HG03342 (cell line): ENCODE results near the gene SHCBP1.
"Not testable (repeated sequence)": the region's sequence is repeated elsewhere in the genome, so short reads cannot be mapped to it uniquely, and the experiment has no call there.

ENCODE experiments used
- ATAC-seq: cut with Tn5 transposase; IDR thresholded peaks from one replicate; pipeline ENCODE4 v1.9.1; 2021; ENCODE audit warnings: mild to moderate bottlenecking, moderate library complexity; ENCODE audit not compliant: unreplicated experiment

Gene SHCBP1, protein sequence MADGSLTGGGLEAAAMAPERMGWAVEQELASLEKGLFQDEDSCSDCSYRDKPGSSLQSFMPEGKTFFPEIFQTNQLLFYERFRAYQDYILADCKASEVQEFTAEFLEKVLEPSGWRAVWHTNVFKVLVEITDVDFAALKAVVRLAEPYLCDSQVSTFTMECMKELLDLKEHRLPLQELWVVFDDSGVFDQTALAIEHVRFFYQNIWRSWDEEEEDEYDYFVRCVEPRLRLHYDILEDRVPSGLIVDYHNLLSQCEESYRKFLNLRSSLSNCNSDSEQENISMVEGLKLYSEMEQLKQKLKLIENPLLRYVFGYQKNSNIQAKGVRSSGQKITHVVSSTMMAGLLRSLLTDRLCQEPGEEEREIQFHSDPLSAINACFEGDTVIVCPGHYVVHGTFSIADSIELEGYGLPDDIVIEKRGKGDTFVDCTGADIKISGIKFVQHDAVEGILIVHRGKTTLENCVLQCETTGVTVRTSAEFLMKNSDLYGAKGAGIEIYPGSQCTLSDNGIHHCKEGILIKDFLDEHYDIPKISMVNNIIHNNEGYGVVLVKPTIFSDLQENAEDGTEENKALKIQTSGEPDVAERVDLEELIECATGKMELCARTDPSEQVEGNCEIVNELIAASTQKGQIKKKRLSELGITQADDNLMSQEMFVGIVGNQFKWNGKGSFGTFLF

DNA sequence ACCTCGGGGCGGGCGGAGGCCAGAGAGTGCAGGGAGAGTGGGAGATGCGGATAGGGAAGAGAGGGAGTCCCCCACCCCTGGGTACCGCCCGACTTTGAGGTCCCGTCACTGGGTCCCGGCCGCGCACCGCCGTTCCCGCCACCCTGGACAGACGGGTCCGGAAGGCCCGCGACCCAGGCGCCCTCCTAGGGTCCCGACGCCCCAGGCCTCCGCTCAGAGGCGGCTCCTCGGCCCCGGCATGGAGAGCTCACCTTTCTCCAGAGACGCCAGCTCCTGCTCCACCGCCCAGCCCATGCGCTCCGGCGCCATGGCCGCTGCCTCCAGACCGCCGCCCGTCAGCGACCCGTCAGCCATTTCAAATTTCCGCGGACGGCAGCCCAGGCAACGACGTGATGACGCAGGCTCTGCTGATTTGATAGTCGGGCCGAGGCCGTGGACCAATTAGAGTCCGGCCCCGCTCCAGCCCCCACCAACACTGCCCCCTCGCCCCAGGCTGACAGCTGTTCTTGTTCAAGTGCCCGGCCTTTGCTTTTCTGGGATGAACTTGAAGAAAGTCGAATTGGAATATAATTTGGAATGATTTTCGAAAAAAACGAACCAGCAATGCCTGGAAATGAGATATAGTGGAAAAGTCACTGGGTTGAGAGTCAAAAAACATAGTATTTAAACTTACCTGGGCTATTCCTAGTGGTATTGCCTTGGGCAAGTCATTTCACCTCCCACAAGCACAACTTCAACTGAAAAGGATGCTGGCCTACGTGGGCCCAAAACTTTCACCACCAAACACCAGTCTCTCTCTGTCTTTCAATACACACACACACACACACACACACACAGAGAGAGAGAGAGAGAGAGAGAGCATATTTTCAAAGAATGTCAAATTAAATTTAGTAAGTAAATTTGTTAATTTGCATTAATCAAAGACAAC lies at the start of gene SHCBP1:
TSS of gene SHCBP1 (minus strand) at position 374 of the 928 bp plus-strand sequence. CDS start at position 354, 20 bp downstream.
- peak; percentile 85 for ATAC-seq

DNA sequence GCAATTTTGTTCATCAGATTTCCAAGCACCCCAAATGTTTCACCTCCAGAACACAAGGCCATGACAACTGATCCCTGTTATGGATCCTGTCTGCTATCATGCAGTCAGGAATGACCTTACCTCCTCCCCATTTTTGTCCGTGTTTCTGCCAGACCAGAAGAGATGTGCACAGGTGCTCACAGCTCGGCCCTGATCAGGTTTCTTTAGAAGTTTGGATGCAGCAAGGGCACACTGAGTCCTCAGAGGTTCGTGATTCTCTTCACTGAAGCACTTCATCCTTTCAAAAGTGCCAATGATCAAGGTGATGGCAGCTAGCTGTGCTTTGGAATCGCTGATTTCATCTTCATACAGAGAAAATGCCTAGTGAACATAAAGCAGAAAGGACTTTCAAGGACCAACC lies 40.9 kb upstream of the SHCBP1 start:
- ATAC-seq: no peak

DNA sequence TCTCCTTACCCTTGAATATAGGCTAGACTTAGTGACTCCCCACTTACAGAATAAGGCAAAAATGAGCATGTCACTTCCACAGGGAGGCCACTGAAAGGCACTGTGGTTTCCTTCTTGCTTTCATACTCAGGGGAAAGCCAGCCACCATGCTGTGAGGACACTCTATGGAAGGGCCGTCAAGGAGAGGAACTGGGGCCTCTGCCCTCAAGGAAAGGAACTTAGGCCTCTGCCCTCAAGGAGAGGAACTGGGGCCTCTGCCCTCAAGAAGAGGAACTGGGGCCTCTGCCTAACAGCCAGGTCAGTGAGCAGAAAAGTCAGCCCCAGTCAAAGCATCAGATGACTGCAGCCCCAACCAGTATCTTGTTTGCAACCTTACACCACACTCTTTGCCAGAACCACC lies 37.7 kb upstream of the SHCBP1 start:
- ATAC-seq: peak; percentile 93

DNA sequence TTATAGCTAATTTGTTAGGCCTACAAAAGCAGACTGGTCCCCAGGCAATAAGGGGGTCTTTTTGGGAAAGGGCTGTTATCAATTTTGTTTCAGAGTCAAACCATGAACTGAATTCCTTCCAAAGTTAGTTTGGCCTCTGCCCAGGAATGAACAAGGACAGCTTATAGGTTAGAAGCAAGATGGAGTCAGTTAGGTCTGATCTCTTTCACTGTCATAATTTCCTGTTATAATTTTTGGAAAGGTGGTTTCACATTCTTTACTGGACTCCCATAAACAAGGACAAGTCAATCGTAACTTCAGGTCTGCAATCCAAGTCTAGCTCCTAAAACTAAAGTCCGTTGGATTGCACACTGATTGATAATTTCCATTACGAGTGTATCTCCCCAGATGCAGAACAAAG lies 30.1 kb upstream of the SHCBP1 start:
- no peak for ATAC-seq

DNA sequence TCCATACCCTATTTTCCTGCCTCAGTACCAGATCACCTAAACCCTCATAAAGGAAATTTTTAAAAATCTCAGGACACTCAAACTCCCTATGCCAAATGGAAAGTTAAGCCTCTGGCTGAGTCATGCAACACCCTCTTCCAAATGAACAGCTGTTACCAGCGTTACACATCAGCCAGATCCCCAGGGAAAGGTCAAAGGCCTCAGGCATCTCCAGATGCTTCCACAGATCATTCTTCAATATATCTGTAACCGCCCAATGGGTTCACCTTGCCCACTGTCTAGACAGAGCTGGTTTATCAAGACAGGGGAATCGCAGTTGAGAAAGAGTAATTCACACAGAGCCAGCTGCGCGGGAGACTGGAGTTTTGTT lies 29.1 kb upstream of the SHCBP1 start:
- no peak for ATAC-seq

DNA sequence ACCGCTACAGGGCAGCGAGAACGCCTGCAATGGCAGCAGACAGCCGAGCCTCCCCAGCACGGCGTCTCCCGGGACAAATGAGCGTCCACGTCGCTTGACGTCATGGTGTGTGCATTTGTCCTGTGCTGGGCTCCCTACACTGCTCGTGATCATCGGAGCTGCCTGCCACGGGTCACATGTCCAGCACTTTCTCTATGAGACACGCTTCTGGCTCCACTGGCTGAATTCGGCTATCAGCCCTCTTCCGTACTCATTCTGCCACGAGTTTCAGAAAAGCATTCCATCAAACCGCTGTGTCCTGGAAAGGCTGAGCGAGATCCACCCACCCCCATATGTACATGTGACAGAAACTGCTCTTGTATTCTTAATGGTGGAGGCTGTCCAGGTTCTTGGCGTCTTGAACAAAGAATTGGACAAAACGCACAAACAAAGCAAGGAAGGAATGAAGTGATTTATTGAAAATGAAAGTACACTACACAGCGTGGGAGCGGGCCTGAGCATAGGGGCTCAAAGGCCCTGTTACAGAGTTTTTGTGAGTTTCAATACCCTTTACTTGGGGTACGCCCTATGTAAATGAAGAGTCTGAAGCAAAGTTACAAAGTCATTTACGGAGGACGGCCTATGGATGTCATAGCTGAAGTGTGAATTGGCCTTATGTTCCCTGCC lies 28.5 kb upstream of the SHCBP1 start:
- no peak for ATAC-seq

DNA sequence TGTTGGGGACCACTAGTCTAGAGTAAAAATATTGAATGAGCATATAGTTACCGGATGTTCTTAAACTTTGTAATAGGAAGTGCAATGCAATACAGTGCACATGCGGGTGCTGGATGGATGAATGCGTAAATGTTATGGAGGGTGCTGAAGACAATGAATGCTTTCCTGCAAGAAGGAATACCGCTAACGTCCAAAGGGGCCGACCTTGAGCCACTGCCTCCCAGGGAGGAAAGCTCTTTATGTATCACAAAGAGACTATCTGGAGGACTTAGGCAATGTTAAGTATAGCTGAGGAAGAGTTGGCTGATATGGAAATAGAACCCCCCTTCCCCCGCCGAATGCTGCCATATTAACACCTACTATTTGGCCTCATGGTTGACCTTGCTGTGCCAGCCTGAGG lies 27.5 kb upstream of the SHCBP1 start:
- no peak for ATAC-seq

DNA sequence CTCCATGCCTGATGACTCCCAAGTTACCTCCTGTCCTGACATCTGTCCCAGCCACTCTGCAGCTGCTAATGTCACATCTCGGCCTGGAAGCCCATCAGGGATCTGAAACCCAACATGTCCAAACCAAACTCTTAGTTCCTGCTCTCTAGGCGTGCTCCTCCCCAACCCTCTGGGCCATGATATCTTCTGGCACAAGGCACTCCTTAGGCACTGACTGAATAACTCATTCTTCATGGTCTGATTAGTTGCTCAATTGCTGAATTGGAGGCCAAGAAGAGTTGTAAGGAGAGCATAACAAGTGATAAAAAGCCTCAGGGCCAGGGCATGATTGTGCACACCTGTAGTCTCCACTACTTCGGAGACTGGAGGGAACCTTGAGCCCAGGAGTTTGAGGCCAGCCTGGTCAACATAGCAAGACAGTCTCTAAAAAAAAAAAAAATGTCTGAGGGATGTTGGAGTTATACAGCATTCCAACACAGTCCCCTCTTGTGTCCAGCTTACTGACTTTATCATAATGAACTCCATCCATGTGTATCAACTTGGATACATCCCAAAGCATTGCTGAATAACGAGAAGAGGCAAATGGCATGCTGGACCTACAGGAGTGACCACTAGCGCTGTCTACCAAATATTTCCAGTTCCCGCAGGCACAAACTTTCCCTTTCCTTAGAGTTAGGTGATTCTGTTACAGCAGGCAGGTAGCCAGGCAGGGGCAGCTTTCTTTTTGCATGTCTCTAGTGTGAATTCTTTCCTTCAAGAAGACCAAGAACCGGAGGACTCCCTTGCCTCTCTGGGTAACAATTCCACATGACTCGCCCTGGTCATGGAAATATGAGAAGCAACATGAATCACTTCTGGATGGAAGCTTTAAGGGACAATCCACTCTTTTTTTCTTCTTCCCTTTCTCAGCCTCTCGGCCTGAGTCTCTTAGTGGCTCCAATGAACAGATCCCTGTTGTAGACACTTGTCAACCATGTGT lies 18.1 kb upstream of the SHCBP1 start:
- ATAC-seq: no peak

DNA sequence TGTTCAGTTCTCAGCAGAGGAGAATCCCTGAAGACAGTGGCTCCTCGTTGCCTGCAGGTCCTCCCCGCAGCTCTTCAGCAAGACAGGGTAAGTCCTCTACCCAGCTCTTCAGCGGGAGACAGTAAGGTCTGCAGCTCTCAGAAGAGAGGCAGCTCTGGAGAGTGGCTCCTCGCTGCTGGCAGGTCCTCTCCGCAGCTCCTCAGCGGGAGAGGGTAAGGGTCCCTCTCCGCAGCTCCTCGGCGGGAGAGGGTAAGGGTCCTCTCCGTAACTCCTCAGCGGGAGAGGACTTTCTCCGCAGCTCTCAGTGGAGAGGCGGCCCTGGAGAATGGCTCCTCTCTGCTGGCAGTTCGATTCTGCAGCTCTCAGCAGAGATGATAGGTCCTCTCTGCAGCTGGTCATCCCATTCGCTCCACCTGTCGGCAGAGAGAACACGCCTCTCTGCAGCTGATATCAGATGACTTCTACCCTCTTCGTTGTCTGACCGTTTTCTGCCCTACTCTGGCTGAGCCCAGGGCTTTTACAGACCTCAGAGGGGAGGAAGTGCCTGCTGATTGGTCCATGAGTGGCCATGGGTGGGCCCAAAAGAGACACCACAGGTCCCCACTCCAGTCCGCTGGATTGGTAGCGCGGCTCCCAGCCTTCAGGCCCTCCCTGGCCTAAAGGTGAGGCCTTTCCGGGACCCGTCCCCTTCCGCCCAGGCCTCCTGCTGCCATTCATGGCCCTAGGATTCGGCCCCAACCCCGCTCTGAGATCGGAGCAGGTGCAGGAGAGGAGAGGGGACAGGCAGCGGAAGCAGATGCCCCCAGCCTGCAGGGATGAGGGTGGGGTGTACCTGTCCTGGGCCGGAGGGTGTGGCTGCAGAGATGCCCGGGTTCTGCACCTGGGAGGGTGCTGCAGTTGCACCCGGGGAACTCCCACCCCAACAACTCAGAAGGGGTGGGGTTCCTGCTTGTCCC lies 11.9 kb upstream of the SHCBP1 start:
- no peak for ATAC-seq

DNA sequence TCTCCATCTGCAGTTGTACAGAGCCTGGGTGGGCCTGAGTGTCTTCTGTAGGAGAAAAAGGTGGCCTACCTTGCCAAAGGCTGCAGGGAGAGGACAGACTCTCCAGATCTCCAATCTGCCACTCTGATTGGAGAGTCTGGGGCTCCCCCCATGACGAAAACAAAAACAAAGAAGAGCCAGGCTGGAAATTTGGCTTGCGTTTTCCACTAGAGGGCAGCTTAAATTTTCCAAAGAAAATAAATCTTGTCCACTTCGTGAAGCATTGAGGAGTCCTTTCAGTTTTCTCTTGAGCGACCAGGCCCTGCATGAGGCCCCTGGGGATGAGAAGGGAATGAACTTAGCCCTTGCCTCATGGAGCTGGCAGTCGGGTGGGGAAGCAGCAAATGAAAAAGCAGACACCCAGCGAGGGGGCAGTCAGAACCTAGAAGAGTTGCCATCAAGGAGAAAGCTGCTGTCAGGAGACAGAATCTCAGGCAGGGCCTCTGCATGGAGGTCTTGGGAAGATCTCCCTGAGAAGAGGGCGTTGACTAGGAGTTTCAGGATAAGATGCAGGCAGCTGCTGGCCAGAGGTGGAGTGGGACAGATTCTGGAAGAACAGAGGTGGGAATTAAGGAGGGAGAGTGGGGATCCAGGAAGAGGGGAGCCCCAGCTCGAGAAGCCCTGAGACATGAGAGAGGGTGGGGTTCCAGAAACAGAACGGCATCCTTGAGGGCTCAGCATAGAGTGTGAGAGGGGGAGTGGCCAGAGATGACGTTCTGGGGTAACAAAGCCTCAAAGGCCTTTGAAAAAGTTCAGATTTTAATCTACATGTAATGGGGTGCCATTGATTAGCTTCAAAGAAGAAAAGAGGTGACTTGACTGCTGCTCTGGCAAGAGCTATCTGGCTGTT lies 8.4 kb upstream of the SHCBP1 start:
- no peak for ATAC-seq

DNA sequence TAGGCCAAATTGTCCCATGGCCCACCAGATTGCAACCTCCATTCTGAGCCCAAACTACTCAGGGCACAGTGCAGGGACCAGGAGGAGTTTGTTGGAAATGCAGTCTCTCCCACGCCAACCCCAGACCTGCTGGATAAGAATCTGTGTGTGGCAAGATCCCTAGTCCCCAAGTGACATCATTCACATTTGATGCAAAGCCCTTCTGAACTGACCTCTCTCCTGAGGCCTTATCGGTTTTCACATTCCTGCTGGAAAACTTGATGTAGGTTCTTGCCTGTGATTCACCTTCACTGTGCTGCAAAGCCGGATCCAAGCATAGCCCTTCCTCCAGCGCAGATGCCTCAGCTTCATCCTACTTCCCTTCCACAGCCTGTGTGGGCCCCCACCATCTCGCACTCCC lies 6.6 kb upstream of the SHCBP1 start:
- ATAC-seq: no peak

DNA sequence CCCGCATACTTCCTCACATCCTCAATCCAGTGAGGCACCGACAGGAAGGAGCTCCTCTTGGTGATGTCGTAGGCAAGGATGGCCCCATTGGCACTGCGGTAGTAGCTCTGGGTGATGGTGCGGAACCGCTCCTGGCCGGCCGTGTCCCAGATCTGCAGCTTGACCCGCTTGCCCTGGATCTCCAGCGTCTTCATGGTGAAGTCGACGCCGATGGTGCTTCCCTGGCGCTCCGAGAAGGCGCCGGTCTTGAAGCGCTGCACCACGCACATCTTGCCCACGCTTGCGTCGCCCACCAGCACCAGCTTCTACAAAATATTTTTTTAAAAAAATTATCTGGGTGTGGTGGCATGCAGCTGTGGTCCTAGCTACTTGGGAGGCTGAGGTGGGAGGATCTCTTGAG lies 5.5 kb upstream of the SHCBP1 start:
- ATAC-seq: not testable (repeated sequence)

DNA sequence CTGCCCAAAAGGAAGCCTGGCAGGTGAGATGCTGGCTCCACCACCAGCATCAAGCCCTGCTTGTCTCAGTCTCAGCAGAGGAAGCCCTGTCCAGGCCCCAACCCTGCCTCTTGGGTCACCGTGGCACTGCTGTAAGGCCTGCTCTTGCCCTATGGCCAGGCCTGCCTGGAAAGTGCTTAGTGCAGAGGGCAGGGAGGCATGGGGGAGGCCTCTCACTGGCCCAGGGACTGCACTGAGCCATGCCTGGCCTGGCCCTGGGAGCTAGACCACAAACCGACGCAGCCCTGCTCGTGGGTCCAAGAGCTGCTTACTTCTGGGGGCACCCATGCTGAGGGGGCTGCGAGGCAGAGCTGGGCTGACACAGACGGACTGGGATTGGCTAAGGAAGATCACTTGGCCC lies 3.7 kb upstream of the SHCBP1 start:
- not testable (repeated sequence) for ATAC-seq

DNA sequence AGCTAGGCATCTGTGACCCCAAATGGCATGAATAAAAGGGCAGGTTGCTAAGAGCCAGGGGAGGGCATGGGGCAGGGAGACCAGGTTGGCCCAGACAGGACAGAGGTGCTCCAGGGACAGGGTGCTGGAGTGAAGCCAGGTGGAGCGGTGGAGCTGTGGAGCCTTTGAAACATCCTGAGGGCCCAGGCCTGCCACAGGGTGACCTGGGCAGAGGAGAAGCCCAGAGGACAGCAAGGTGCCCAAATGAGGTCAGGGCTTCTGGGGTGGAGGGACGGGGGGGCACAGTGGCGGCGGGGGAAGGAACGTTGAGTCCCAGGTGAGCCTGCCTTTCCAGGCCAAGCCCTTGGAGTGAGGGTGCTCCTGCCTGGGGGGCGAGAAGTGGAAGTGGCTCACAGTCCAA lies 2.5 kb upstream of the SHCBP1 start:
- ATAC-seq: not testable (repeated sequence)

DNA sequence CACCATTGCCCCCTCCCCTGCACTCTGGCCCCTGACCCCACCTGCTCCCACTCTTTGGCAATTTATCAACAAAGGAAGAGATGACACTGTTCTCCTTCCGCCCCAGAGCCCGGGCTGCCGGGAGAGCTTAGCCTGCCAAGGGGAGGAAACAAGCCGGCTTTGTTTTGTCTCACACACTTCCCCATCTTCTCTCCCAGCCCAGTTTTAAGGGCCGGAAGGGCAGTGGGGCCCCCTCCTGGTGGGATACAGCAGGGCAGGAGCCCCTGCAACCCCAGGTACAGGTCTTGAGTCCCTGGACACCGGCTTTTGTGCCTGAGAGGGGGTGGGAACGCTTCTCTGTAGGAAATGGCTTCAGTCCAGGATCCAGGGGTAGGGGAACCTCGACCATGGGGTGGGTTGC lies 2.1 kb upstream of the SHCBP1 start:
- peak; percentile 28 for ATAC-seq

DNA sequence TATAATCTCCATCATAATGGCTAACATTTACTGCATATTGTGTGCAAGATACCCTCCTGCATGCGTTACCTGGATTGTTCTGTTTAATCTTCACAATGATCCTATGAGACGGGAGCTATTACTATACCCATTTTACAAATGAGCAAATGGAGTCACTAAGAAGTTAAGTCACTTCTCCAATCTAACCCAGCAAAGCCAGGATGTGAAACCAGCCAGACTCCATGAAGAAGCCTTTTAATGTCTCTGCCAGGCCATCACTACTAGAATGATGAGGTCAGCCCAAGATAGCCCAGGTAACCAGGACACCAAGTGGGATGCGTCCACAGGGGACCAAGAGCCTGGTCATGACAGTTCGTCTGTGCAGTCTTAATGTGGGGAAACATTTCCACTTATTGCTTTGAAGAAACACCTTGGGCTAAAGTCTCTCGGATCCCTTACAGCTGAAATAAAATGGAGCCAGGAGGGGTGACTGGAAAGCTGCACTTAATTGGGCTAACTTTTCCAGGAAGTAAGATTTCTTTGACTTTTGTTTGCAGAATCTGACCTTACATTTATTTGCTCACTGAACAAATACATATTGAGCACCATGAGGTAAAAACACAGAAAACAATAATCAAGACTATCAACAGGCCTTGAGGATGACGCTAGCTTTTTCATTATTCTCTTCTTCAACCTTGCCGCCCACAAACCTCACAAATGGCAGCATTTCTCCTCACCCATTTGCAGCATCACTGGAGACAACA lies 926 bp upstream of the SHCBP1 start:
- no peak for ATAC-seq
